Transverse colon (tissue), 3 donors: ENCODE data around the gene PLEK2.

Experiments
- EP300 ChIP-seq: sonication (generic); formaldehyde crosslinking; IDR thresholded peaks from one replicate; pipeline ENCODE4 v1.6.1; 2017; ENCODE audit warnings: antibody characterized with exemption, low read depth
- POLR2AphosphoS5 ChIP-seq, 3 donors: sonication (generic); formaldehyde crosslinking; IDR thresholded peaks; one replicate each; pipeline ENCODE4 v1.6.1; 2016; ENCODE audit warnings: antibody characterized with exemption in 3 of 3

DNA sequence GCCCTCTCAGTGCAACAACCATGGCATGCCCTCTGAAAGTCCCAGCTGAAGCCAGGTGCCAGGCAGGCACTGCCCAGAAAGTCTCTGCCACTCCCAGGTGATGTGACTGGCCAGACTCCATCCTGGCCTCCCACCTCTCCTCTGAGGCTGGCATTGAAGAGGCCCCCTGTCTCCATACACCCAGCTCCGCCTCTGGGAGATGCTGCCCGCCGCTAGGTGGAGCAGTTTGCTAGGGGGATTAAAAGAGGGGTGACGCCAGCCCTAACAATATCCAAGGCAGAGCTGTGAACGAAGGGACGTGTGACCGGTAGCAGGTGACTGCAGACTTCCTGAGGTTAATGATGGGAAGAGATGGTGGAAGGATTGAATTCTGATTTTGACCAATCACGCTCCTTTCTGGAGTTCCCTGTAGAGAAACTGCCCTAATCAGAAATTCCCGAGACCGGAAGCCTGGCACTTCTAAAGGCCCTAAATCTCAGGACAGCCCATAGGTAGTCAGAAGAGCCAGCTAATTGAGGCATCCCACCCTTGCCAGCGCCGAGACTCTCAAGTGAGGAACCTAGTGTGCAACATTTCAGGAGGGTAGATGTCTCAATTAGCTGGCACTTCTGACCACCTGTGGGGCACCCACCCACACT lies 8.3 kb upstream of the PLEK2 start:
- TF ChIP-seq POLR2AphosphoS5 (IDR thresholded peaks at IDR 0.05) (no peak), EP300 (no peak)
